GM19397 (cell line): ENCODE measurements around the gene HBEGF.

Experiments used
- ATAC-seq: cut with Tn5 transposase; IDR thresholded peaks from one replicate; pipeline ENCODE4 v1.9.1; 2021; ENCODE audit warnings: mild to moderate bottlenecking, moderate library complexity; ENCODE audit not compliant: unreplicated experiment

HBEGF gene, protein sequence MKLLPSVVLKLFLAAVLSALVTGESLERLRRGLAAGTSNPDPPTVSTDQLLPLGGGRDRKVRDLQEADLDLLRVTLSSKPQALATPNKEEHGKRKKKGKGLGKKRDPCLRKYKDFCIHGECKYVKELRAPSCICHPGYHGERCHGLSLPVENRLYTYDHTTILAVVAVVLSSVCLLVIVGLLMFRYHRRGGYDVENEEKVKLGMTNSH

DNA sequence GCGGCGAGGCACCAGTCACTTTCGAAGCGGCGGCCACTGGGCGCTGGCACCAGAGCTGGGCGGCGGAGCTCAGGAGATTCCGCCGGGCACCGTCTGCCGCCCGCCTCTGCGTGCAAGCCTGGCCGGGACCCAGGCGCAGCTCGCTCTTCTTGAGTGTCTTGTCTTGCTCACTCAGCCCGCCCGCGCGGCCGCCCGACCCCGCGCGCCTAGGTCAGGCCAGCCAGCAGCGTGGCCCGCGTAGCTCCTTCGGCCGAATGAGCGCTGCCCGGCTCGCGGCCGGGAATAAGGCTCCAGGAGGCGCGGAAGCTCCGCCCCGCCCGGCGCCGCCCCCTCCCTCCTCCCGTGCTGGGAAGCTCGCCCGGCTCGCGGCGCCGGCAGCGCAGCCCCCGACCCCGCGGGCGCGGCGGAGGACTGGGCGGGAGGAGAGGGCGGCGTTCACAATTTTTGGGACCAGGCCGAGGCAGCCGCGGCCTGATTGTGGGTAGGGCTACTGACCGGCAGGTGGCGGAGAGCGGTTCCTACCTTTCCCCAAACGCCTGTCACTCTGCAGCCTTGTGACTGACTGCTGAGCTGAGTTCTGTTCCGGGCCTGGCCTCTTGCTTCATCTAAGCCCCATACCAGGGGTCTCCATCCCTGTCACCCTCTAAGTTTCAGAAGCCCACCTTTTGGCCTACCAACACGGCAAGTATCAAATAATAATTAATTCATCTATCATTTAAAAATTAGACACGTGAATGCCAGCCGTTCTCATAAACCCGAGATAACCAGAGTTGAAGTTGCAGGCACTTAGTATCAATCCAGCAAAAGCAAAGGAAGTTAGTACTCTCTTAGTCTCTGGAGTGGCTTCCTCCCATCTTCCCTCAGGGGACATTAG lies at the start of gene HBEGF:
TSS of gene HBEGF (minus strand) at position 256 of the 874 bp plus-strand sequence. CDS start 275 bp downstream, outside the sequence.
- peak; percentile 75 for ATAC-seq

DNA sequence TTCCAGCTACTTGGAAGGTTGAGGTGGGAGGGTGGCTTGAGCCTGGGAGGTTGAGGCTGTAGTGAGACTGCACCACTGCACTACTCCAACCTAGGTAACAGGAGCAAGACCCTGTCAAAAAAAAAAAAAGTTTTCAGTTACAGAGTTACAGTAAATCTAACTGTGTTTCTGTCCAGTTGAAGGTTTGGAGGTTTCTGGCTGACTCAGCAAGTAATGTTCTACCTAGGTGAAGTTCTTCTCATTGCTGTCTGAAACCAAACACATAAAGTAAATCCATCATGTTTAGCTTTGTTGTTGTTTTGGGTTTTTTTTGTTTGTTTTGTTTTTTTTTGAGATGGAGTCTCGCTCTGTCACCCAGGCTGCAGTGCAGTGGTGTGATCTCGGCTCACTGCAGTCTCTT lies 47.3 kb upstream of the HBEGF start:
- no peak for ATAC-seq

DNA sequence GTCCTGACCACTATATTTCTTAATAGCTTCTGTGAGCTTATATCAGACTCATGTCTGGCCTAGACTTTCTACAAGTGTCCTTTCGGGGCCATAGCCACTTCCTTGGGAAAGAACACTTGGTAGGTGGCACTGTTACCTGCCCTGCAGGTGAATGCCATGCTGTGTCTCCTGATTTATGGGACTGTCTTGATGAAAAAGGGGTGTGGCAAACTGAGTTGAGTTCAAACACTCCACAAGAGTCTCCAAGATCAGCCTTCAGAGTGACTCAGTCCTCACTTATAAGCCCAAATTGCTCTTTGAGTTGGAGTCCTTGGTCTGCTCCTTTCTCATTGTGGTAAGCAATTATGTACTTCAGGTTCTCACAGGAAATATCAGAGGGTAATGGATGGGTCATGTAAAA lies 45.3 kb upstream of the HBEGF start:
- no peak for ATAC-seq

DNA sequence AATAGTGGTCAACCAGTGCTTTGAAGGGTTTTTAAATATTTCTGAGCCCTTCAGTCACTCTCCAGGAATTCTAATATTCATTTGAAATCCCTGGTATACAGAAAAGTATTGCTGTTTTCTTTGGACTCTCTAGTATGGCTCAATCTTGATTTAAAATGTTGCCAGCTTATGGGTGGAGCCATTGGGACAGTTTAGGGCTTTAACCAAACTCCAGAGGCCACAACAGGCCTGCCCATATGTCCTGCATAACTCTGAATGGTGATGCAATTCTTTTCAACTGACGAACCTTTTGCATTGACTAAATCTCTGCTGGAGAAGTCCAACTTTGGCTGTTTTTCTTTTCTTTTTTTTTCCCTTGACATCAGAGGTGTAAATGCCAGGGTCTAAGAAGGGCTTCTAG lies 44.9 kb upstream of the HBEGF start:
- no peak for ATAC-seq

DNA sequence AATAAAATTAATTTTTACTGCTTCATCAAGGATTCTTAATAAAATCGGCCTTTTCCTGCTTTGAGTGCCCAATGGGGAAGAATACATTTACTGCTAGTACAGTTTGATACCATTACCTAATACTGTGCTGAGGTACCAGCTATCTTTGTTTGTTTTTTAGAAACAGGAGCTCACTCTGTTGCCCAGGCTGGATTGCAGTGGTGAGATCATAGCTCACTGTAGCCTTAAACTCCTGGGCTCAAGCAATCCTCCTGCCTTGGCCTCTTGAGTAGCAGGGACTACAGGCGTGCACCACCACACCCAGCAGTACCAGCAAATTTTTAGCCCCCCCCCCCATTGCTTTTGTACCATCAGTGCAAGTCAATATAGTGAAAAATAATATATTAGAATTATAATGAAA lies 41.6 kb upstream of the HBEGF start:
- no peak for ATAC-seq

DNA sequence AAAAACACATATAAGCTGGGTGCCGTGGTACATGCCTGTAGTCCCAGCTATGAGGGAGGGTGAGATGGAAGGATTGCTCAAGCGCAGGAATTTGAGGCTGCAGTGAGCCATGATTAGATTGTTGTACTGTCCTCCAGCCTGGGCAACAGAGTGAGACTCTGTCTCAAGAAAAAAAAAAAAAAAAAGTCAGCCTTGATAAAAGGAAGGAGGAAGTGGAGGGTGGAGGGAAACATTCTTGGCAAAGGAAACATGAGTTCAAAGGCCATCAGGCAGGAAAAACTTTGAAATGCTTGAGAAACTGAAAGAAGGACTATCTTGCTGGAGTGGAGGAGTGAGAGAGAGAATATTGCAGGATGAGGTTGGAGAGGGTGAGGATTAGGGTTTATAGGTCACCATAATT lies 36.9 kb upstream of the HBEGF start:
- ATAC-seq = no peak

DNA sequence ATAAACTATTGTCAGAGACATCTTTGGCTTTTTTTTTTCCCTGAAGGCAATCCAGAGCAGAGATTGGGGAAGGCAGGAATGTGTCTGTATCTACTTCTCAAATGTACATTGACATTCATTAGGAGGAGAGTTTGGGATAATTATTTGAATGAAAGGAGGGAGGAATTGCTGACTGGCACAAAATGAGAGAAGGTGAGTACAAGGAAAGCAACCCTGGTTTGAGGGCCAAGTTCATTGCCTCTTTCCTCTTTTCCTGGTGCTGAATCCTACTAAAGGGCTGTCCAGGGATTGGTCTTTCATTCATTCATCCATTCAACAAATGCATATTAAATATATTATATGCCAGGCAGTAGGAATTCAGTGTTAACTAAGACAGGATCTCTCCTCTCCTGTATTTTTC lies 36.5 kb upstream of the HBEGF start:
- no peak for ATAC-seq

DNA sequence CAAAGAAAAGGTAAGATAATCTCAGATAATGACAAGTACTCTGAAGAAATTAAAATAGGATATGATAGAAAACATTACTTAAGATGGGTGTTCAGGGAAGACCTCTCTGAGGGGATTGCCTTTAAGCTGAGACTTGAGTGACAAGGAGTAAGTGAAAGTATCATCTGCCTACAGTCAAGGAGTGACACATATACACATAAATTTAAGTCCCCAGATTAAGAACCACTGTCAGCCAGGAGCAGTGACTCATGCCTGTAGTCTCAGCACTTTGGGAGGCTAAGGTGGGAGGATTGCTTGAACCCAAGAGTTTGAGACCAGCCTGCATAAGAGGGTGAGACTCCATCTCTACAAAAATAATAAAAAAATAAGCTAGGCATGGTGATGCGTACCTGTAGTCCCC lies 35.6 kb upstream of the HBEGF start:
- ATAC-seq = no peak

DNA sequence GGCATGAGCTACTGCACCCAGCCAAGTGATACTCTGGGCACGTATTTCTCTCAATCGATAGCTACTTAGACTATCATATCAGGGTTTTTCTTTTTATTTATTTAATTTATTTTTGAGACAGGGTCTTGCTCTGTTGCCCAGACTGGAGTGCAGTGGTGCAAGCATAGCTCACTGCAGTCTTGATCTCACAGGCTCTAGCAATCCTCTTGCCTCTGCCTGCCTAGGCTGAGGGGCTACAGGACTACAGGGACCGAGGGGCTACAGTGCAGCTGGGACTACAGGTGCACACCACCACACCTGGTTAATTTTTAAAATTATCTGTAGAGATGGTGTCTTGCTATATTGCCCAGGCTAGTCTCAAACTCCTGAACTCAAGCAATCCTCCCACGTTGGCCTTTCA lies 34.9 kb upstream of the HBEGF start:
- no peak for ATAC-seq

DNA sequence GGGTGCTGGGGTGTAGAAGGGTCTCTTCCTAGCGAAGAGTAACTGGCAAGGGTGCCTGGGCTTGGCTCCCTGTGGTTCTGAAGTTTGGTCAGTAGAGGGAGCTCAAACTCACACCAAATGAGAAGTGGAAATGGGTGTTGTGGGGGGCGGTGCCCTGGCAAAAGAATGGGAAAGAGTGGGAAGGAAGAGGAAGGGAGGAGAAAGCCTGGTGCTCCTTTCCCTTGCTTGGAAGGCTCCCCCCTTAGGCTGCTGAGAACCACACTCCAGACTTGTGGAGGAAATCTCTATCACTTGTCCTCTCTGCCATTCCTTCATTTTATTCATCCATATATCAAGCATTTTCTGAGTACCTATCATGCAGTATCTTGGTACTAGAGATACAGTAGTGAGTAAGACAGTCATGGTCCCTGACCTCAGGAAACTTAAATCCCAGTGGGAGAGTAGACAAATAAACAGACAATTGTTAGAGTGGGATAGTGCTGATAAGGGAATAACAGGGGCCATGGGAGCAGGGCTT lies 26.6 kb upstream of the HBEGF start:
- no peak for ATAC-seq

DNA sequence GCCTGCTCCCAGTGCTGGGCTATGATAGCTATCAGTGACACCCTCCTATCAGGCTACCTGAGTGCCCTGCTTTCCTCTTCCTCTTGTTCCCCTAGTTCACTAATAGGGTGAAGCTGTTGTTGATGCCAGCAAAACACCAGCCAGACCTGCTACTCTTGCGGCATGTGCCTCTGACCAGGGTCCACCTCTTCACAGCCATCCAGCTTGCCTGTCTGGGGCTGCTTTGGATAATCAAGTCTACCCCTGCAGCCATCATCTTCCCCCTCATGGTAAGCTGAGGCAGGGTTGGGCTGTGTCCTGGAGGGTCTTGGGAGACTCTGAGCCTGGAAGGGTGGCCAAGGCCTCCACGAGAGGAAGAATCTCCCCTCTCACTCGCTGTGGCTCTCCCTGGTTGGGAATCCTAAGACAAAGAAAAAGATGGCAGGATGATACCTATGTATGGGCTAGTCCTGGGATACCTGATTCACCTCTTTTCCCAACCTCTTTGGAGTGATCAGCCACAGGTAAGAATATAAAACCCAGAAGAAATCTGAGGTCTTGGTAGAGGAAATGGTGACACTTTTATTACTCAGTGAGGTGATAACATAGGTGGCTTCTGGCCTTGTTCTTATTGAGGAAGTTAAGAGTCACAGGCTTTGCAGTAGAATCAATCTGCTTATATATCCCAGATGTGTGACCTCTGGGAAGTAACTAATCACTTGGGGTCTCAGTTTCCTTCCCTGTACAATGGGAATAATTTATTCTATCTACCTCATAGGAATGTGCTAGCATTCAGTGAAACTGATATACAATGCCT lies 25.2 kb upstream of the HBEGF start:
- ATAC-seq = no peak

DNA sequence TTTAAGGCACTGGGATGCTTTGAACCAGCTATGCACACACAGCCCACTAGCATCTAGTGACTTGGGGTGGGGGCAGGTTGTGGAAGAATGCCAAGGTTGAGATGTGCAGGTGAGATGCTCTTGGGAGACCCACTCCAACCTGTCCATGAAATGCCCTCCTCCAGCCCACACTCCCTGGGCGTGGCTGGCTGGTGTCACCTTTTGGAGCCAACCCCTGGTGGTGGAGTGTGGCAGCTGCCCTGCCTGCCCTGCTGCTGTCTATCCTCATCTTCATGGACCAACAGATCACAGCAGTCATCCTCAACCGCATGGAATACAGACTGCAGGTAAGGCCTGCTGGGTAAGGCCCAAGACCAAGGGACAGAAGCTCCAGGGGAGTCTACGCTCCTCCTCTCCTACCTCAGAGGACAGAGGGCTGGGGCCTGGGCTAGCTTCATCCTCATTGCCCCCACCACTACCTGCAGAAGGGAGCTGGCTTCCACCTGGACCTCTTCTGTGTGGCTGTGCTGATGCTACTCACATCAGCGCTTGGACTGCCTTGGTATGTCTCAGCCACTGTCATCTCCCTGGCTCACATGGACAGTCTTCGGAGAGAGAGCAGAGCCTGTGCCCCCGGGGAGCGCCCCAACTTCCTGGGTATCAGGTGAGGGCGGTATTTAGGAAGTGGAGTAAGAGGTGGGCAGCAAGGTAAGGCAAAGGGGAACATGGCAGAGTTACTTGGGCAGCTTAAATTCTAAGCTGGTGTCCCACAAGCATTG lies 21.0 kb upstream of the HBEGF start:
- no peak for ATAC-seq

DNA sequence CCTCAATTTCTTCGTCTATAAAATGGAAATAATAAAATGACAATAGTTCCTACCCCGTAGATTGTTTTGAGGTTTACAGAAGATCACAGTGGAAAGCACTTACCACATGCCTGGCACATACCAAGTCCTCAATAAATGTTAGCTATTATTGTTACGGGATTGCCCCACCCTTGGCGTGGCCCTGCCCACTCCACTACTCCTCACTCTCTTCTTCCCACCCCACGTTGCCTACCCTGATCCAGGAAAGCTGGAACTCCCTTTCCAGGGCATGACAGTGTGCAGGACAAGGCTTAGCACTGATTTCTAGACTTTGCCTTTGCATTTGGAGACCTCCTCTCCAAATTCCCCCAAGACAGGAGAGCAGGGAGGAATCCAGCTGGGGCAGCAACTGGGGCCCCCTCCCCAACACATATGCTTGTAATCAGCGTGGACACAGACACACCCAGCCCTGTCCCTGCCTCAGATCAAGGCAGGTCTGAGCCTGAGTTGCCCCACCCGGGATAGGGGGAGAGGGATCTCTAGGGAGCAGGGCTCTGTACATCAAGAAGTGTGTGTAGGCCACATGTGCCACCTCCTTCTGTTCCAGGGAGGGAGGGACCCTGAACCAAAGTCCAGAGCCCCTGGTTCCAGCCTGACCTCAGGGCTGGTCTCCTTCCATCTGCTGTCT lies 20.3 kb upstream of the HBEGF start:
- ATAC-seq = no peak

DNA sequence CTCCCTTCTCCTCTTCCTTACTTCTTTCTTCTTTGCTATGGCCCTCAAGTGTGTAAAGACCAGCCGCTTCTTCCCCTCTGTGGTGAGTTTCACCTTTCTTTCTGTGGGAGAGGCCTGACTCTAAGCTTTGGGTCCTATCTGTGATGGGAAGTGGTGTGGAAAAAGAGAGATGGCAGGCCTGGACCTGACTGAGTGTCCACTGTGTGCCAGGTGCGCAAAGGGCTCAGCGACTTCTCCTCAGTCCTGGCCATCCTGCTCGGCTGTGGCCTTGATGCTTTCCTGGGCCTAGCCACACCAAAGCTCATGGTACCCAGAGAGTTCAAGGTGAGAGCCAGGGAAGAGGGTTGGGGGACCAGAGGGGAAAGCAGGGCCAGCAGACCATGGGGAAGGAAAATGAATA lies 19.5 kb upstream of the HBEGF start:
- no peak for ATAC-seq

DNA sequence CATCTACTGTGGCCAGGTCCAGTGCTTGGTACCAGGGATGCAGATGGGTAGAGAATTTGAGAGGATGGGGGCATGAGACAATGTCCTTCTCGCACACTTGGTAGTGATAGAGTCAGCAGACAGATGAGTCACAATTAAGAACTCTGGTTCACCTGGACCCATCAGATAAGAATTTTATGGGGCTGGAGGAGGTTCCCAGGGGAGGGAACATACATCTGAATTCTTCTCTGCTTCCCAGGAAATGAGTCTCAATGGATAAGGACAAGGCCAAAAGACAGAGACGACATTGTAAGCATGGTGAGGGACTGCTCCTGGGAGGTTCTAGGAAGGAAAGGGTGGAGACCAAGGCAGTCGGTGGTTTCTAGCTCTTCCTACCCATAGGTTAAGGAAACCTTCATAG lies 18.9 kb upstream of the HBEGF start:
- no peak for ATAC-seq

DNA sequence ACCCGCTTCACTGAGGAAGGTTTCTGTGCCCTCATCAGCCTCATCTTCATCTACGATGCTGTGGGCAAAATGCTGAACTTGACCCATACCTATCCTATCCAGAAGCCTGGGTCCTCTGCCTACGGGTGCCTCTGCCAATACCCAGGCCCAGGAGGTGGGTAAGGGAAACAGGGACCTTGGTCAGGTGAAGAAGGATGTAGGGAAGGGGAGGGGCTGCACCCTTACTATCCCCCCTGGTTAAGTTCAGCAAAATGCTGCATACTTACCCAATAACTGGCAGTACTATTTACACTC lies 18.0 kb upstream of the HBEGF start:
- no peak for ATAC-seq

DNA sequence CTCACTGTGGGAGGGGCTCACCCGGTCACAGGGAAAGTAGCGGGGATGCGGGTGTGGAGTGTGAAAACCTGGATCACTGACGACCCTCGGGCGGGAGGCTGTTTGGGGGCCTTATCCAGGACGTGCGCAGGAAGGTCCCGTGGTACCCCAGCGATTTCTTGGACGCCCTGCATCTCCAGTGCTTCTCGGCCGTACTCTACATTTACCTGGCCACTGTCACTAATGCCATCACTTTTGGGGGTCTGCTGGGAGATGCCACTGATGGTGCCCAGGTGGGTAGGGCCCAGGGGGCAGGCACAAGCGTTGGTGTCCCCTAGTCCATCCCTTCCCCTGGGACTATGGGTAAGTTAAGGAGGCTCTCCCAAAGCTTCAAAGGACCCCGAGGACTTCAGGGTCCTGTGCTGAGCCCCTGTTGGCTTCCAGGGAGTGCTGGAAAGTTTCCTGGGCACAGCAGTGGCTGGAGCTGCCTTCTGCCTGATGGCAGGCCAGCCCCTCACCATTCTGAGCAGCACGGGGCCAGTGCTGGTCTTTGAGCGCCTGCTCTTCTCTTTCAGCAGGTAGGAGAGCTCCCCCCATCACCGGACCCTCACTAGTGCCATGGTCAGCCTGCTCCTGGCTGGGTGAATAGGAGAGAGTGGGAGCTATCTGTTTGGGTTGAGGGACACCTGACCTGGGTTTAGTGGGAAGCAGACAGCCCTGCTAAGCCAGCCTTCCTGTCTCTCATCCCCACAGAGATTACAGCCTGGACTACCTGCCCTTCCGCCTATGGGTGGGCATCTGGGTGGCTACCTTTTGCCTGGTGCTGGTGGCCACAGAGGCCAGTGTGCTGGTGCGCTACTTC lies 17.4 kb upstream of the HBEGF start:
- no peak for ATAC-seq

DNA sequence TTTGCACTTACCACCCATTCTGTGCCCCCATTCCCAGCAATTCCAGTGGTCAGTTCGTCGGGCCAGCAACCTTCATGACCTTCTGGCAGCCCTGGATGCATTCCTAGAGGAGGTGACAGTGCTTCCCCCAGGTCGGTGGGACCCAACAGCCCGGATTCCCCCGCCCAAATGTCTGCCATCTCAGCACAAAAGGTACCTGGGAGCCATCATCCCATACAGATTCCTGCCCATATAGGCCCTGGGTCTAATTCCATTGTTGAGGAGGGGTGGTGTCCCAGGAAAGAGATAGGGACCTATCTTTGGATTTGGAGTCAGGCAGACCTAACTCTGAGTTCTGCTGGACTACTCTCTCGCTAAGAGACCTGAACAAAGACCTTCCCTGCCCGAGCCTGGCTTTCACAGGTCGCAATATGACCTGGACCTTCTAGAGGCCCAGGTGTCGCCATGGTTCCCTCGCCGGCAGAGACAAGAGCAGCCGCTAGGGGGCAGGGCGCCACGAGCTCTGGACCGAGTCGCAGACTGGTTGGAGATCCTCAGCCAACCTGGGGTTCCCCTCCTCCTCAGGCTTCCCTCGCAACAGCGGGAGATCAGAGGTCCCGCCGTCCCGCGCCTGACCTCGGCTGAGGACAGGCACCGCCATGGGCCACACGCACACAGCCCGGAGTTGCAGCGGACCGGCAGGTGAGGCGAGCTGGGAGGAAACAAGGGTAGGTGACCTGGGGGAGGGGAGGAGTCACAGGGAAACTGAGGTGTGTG lies 16.6 kb upstream of the HBEGF start:
- peak; percentile 86 for ATAC-seq

DNA sequence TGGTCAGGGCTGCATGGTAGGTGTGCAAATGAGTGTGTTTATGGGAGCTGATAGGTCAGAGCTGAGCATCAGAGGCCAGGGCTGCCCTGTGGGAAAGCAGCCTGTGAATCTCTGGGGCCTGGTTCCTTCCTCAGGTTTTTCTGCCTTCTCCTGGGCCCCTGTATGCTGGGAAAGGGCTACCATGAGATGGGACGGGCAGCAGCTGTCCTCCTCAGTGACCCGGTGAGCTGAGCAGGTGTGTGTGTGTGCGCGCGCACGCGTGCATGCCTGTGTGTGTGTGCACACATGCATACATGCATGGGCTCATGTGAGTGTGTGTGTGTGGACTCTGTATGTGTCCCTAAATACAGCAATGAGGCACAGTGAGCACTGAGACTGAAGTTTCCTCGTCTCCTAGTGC lies 15.9 kb upstream of the HBEGF start:
- ATAC-seq = no peak
